Keratinocyte (primary cell): ENCODE results near the gene FOXP2. TPM values are rescaled to one million over a fixed set of nuclear protein-coding genes. Genes with fewer than 3 reads are reported as not detected.
A peak's percentile ranks its signal among the peaks of the same experiment; 100 is the strongest.

Experiments used
- DNase-seq: peaks from one replicate; pipeline ENCODE4 v3.0.0-alpha.2; 2011; ENCODE audit warnings: low read depth, missing footprints, low spot score
- FAIRE-seq: peaks from 2 replicates; lab custom pipeline; 2011; peaks lifted over from hg19 to GRCh38; lab: Jason Lieb, UNC
- H2AFZ ChIP-seq: 2 replicates; pipeline ENCODE4 v1.6.0; 2012; ENCODE audit warnings: low read length, control low read depth, inconsistent platforms; ENCODE audit not compliant: control insufficient read depth
- H3K27ac ChIP-seq: 2 replicates; pipeline ENCODE4 v1.5.1; 2011; ENCODE audit warnings: low read length; ENCODE audit not compliant: control insufficient read depth, insufficient read depth
- H3K27me3 ChIP-seq: 3 replicates; pipeline ENCODE4 v1.6.0; 2011; ENCODE audit warnings: low read length; ENCODE audit not compliant: control insufficient read depth, insufficient read depth; ENCODE audit errors: extremely low read depth
- H3K36me3 ChIP-seq, 2 experiments: 2 replicates in 1 of 2; 3 replicates in 1 of 2; pipeline ENCODE4 v1.5.1; 2011; ENCODE audit warnings: low read length in 2 of 2, mild to moderate bottlenecking in 1 of 2; ENCODE audit not compliant: control insufficient read depth in 2 of 2, insufficient read depth in 2 of 2; ENCODE audit errors: extremely low read depth in 1 of 2
- H3K4me1 ChIP-seq: 3 replicates; pipeline ENCODE4 v1.5.1; 2011; ENCODE audit warnings: low read length; ENCODE audit not compliant: control insufficient read depth, insufficient read depth; ENCODE audit errors: extremely low read depth
- H3K4me2 ChIP-seq: 3 replicates; pipeline ENCODE4 v1.6.0; 2011; ENCODE audit warnings: low read depth, low read length; ENCODE audit not compliant: control insufficient read depth, insufficient read depth; ENCODE audit errors: extremely low read depth
- H3K4me3 ChIP-seq, 3 experiments: fragments of 200-600 bp in 1 of 3; sonication (generic) in 1 of 3; 2 replicates in 2 of 3; 3 replicates in 1 of 3; pipeline ENCODE4 v1.5.1; 2011 to 2016; ENCODE audit warnings: low read length in 3 of 3, mild to moderate bottlenecking in 3 of 3, control low read depth in 2 of 3, inconsistent platforms in 1 of 3, low read depth in 1 of 3, mixed read lengths in 1 of 3, mixed run types in 1 of 3, moderate library complexity in 1 of 3; ENCODE audit not compliant: control insufficient read depth in 2 of 3, insufficient read depth in 2 of 3; ENCODE audit errors: extremely low read depth in 1 of 3
- H3K79me2 ChIP-seq: 2 replicates; pipeline ENCODE4 v1.6.0; 2012; ENCODE audit warnings: low read length; ENCODE audit not compliant: control insufficient read depth, insufficient read depth
- H3K9ac ChIP-seq: 3 replicates; pipeline ENCODE4 v1.6.0; 2011; ENCODE audit warnings: low read length; ENCODE audit not compliant: control insufficient read depth, insufficient read depth; ENCODE audit errors: extremely low read depth
- H3K9me1 ChIP-seq: 3 replicates; pipeline ENCODE4 v1.6.0; 2011; ENCODE audit warnings: low read length; ENCODE audit not compliant: control insufficient read depth, insufficient read depth; ENCODE audit errors: extremely low read depth
- H3K9me3 ChIP-seq: 2 replicates; pipeline ENCODE4 v1.5.1; 2012; ENCODE audit warnings: low read depth, low read length; ENCODE audit not compliant: control insufficient read depth
- H4K20me1 ChIP-seq: 3 replicates; pipeline ENCODE4 v1.6.0; 2011; ENCODE audit warnings: low read length; ENCODE audit not compliant: control insufficient read depth, insufficient read depth; ENCODE audit errors: extremely low read depth
- EZH2 ChIP-seq: IDR thresholded peaks from one replicate; pipeline ENCODE4 v1.6.1; 2012; ENCODE audit warnings: inconsistent platforms, mild to moderate bottlenecking, low read length, moderate library complexity
- dilution Hi-C: fragments of 300-500 bp; cut with MboI; formaldehyde crosslinking; loops from one replicate; pipeline ENCODE4 v1.7.0; 2020; ENCODE audit warnings: low sequenced_read_pairs; ENCODE audit not compliant: extremely low pct_ligation_motif_present
- polyA plus RNA-seq, 5 experiments: library from polyadenylated mRNA; depleted of rRNA in 3 of 5; stranded (reverse) in 3 of 5; stranded (forward) in 1 of 5; unstranded in 1 of 5; fragments of >200 nt; gene quantifications; 1 replicate in 1 of 5; 2 replicates in 3 of 5; 3 replicates in 1 of 5; pipeline versions ENCODE4 v1.2.1 to v1.2.3, GENCODE V29; 2011 to 2012; ENCODE audit warnings: missing spikeins in 2 of 5, low read depth in 1 of 5, low replicate concordance in 1 of 5
- TF ChIP-seq, protein P1 (sequence below), 3 experiments: IDR thresholded peaks in 1 of 3; conservative IDR thresholded peaks in 1 of 3; optimal IDR thresholded peaks in 1 of 3; 2 replicates in 2 of 3; 3 replicates in 1 of 3; pipeline versions ENCODE3 to v1.5.1; 2011; ENCODE audit warnings: low read length in 3 of 3, mild to moderate bottlenecking in 3 of 3, moderate library complexity in 2 of 3, control low read depth in 1 of 3, inconsistent platforms in 1 of 3; ENCODE audit not compliant: insufficient read depth in 2 of 3; ENCODE audit errors: extremely low read depth in 1 of 3

The FOXP2 gene
- polyA plus RNA-seq, 1 donor (not counting 4 experiments of a cell fraction or from before 2014, with no cell fraction given): 0.98 TPM

DNA sequence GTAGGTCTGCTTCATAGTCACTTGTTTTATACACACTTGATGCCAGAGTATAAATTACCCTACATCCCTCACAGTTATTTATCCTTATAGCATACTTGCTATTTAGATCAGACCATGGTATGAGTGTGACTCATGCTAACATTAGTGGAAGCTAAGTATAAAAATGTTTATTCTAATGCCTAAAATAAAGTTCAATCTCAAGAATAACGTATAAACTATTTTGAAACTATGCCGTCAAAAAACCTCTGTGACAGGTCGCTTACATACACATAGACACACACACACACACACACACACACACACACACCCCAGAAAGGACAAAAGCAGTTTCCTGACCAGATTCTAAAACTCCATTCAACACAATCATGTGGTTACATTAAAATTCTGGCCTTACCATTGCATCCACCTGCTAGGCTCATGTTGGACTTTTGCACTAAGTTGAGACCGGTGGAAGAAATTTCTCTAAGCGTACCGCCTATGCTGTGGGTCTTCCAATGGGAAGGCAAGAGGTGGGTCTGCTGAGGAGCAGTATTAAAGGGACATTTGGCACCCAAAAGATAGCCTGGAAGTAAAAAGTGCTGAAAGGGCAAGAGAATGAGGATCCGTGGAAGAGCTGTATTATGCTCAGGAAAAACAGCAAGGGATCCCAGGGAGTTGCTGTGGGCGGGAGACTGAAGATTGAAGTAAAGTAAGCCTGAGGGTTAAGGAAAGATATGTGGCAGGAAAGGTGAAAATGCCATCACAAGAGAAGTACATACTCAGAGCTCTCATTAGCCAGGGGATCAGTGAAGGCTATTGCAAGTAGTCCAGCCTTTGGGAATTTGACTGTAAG lies 5.0 kb downstream of the FOXP2 start:
- no peak overlapping the region for H3K27ac ChIP-seq
- no peaks in the 10 kb centered on the region for H3K9me1 ChIP-seq
- no peak overlapping the region for H3K4me2 ChIP-seq
- H3K4me3 ChIP-seq: no peak overlapping the region
- H3K79me2 ChIP-seq: no peaks in the 10 kb centered on the region
- H3K9ac ChIP-seq: no peak overlapping the region
- no peaks in the 10 kb centered on the region for H3K36me3 ChIP-seq
- FAIRE-seq: peak; percentile 17
- no peaks in the 10 kb centered on the region for H3K27me3 ChIP-seq
- no peak for DNase-seq
- H3K4me1 ChIP-seq: peaks cover 25% of the 10 kb centered on the region
- H3K9me3 ChIP-seq: no peaks in the 10 kb centered on the region
- TF ChIP-seq, protein P1, sequence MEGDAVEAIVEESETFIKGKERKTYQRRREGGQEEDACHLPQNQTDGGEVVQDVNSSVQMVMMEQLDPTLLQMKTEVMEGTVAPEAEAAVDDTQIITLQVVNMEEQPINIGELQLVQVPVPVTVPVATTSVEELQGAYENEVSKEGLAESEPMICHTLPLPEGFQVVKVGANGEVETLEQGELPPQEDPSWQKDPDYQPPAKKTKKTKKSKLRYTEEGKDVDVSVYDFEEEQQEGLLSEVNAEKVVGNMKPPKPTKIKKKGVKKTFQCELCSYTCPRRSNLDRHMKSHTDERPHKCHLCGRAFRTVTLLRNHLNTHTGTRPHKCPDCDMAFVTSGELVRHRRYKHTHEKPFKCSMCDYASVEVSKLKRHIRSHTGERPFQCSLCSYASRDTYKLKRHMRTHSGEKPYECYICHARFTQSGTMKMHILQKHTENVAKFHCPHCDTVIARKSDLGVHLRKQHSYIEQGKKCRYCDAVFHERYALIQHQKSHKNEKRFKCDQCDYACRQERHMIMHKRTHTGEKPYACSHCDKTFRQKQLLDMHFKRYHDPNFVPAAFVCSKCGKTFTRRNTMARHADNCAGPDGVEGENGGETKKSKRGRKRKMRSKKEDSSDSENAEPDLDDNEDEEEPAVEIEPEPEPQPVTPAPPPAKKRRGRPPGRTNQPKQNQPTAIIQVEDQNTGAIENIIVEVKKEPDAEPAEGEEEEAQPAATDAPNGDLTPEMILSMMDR (optimal IDR thresholded peaks at IDR 0.05 in 1 of 3, IDR thresholded peaks at IDR 0.05 in 1 of 3, conservative IDR thresholded peaks at IDR 0.05 in 1 of 3; ENCODE audit: extremely low read depth in 1 of 3, insufficient read depth in 2 of 3, low read length in 3 of 3): no peak
- no peak for TF ChIP-seq EZH2
- H2AFZ ChIP-seq: no peak overlapping the region
- dilution Hi-C loops: no loop called here
- H4K20me1 ChIP-seq: no peaks in the 10 kb centered on the region

- Histone ChIP-seq H4K20me1 (no peaks in the 10 kb centered on the region), H3K9me3 (no peaks in the 10 kb centered on the region), H2AFZ (peak overlapping the region; percentile 62), H3K9ac (no peak overlapping the region), H3K27me3 (no peaks in the 10 kb centered on the region), H3K4me3 (no peak overlapping the region), H3K4me2 (peak overlapping the region; percentile 35), H3K27ac (peak overlapping the region; percentile 3), H3K36me3 (no peaks in the 10 kb centered on the region), H3K9me1 (no peaks in the 10 kb centered on the region), H3K79me2 (no peaks in the 10 kb centered on the region), H3K4me1 (peaks cover 14% of the 10 kb centered on the region)
- TF ChIP-seq, protein P1 (optimal IDR thresholded peaks at IDR 0.05 in 1 of 3, IDR thresholded peaks at IDR 0.05 in 1 of 3, conservative IDR thresholded peaks at IDR 0.05 in 1 of 3; ENCODE audit: extremely low read depth in 1 of 3, insufficient read depth in 2 of 3, low read length in 3 of 3): peak in 2 of 3 experiments; percentile 42 to 45
- TF ChIP-seq EZH2: no peak
- FAIRE-seq: no peak
- dilution Hi-C loops: no loop called here
- DNase-seq: no peak
These were observed 8.2 kb downstream of the FOXP2 start for GRCh38 chr7:114422507-114423501.
